Tibial artery (tissue), 4 donors: ENCODE measurements around the gene PCDHA5.

Experiments
- DNase-seq, 2 donors: peaks; one replicate each; pipeline ENCODE4 v3.0.0-alpha.2; 2019
- H3K27ac ChIP-seq, 2 donors: fragments of 200-600 bp; sonication (generic) in 1 of 2; 1 replicate in 1 of 2; 2 replicates in 1 of 2; pipeline ENCODE4 v1.5.1; 2018 to 2019; ENCODE audit warnings: mild to moderate bottlenecking in 1 of 2
- H3K27me3 ChIP-seq, 2 donors: fragments of 200-600 bp; sonication (generic) in 1 of 2; one replicate each; pipeline versions ENCODE4 v1.5.1 to v1.6.0; 2016 to 2019
- H3K36me3 ChIP-seq, 3 donors: fragments of 200-600 bp; sonication (generic) in 2 of 3; one replicate each; pipeline ENCODE4 v1.5.1; 2016 to 2019; ENCODE audit warnings: mild to moderate bottlenecking in 2 of 3
- H3K4me1 ChIP-seq, 4 donors: fragments of 200-600 bp; sonication (generic) in 2 of 4; 1 replicate in 3 of 4; 2 replicates in 1 of 4; pipeline ENCODE4 v1.5.1; 2016 to 2019
- H3K4me3 ChIP-seq, 2 donors: fragments of 200-600 bp; sonication (generic) in 1 of 2; 1 replicate in 1 of 2; 2 replicates in 1 of 2; pipeline ENCODE4 v1.5.1; 2018 to 2019; ENCODE audit warnings: mild to moderate bottlenecking in 2 of 2
- H3K9me3 ChIP-seq, 3 donors: fragments of 200-600 bp; sonication (generic) in 1 of 3; one replicate each; pipeline ENCODE4 v1.5.1; 2016 to 2019
- CTCF ChIP-seq, 2 experiments: fragments of 200-600 bp in 1 of 2; fragments of 450-650 bp in 1 of 2; IDR thresholded peaks; one replicate each; pipeline ENCODE4 v1.5.1; 2017 to 2019; ENCODE audit warnings: antibody characterized with exemption in 2 of 2, mild to moderate bottlenecking in 1 of 2, moderate library complexity in 1 of 2
- intact Hi-C: fragments of 100-400 bp; cut with DNase I; formaldehyde crosslinking; loops from one replicate; pipeline ENCODE4 v1.15.0; 2023; ENCODE audit warnings: low total_unique reads

Gene PCDHA5

GRCh38 chr5:140868721-140869554, 47.5 kb downstream of the PCDHA5 start, which contains the start of gene PCDHA11:
PCDHA11 (plus strand) TSS chr5:140868957; CDS start chr5:140869104, 147 bp downstream.
- Histone ChIP-seq H3K4me3 (no peak within 1 kb of the TSS), H3K27ac (no peak within 1 kb of the TSS), H3K9me3 (peaks cover 10 to 41% (median 32%) of the 10 kb centered on the region in 3 donors), H3K27me3 (peaks cover 0 to 5% of the 10 kb centered on the region in 2 donors), H3K4me1 (no peaks in the 10 kb centered on the region), H3K36me3 (no peaks in the 10 kb centered on the region)
- DNase-seq, result no peak
- intact Hi-C loops, result no loop called here
- TF ChIP-seq CTCF (IDR thresholded peaks at IDR 0.05), result no peak

GRCh38 chr5:140869555-140869886, 48.1 kb downstream of the PCDHA5 start:
- peaks cover 0 to 2% (median 0%) of the 10 kb centered on the region in 3 donors for H3K36me3 ChIP-seq
- peaks cover 10 to 44% (median 32%) of the 10 kb centered on the region in 3 donors for H3K9me3 ChIP-seq
- peaks cover 0 to 5% of the 10 kb centered on the region in 2 donors for H3K27me3 ChIP-seq
- TF ChIP-seq CTCF (IDR thresholded peaks at IDR 0.05), result no peak
- no peak overlapping the region for H3K27ac ChIP-seq
- intact Hi-C loops, result no loop called here
- no peak for DNase-seq
- no peak overlapping the region for H3K4me3 ChIP-seq
- H3K4me1 ChIP-seq, result no peaks in the 10 kb centered on the region

- Histone ChIP-seq H3K27ac (no peak overlapping the region), H3K4me1 (no peaks in the 10 kb centered on the region), H3K4me3 (no peak overlapping the region), H3K36me3 (peaks cover 0 to 4% (median 0%) of the 10 kb centered on the region in 3 donors), H3K27me3 (peaks cover 0 to 5% of the 10 kb centered on the region in 2 donors), H3K9me3 (peaks cover 10 to 50% (median 36%) of the 10 kb centered on the region in 3 donors)
- no peak for DNase-seq
- no peak for TF ChIP-seq CTCF (IDR thresholded peaks at IDR 0.05)
- intact Hi-C loops, result no loop called here
Measured at GRCh38 chr5:140870221-140871201, 49.1 kb downstream of the PCDHA5 start.
